Globus pallidus (tissue), 1 donor: ENCODE data around the gene PRKG1.
"Not testable (repeated sequence)": the region's sequence is repeated elsewhere in the genome, so short reads cannot be mapped to it uniquely, and the experiment has no call there.

Experiments used
- DNase-seq: peaks from one replicate; pipeline ENCODE4 v3.0.0-alpha.2; 2015; ENCODE audit warnings: low spot score

The PRKG1 gene

DNA sequence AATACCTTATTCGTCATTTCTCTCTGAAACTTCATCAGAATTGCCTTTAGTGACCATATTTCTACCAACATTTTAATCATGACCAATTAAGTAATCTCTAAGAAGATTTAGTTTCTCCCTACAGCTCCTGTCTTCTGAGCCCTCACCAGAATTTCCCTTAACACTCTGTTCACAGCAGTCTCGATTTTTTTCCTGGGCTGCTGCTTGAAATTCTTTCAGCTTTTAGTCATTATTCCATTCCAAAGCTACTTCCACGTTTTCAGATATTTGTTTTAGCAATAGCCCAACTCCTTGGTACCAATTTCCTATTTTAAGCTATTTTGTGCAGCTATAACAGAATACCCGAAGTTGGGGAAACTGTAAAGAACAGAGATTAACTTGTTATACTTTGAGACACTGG is 1047.4 kb downstream of the PRKG1 start:
- no peak for DNase-seq

GRCh38 chr10:52128056-52128683 is 1053.9 kb downstream of the PRKG1 start:
- no peak for DNase-seq

GRCh38 chr10:52129410-52130178 is 1055.3 kb downstream of the PRKG1 start:
- DNase-seq: no peak

GRCh38 chr10:52135101-52135500 is 1060.8 kb downstream of the PRKG1 start:
- DNase-seq: no peak

DNA sequence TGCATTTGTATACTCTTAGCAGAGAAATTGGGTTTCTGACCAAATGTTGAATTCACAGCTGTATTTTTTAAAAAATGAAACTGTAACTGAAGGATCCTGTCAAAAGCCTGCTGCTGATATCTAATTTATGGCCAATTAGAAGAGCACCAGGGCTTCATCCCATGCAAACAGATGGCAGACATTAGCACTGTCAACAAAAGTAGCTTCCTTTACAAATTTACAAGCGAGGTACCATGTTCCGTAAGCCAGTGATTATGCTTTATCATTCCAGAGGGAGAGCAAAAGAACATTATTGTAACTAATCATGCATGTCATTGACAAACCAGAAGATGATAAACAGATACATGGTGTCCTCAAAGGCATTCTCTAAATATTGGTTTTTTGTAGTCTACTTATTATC is 1062.6 kb downstream of the PRKG1 start:
- DNase-seq: no peak

GRCh38 chr10:52143338-52143737 is 1069.1 kb downstream of the PRKG1 start:
- DNase-seq: no peak

GRCh38 chr10:52145636-52146035 is 1071.3 kb downstream of the PRKG1 start:
- no peak for DNase-seq

- no peak for DNase-seq
These were observed 1072.5 kb downstream of the PRKG1 start for GRCh38 chr10:52146766-52147165.

GRCh38 chr10:52170776-52171175 is 1096.5 kb downstream of the PRKG1 start:
- no peak for DNase-seq

- DNase-seq: no peak
These were observed 1098.3 kb downstream of the PRKG1 start for GRCh38 chr10:52172581-52172980.

GRCh38 chr10:52185256-52185655 is 1111.0 kb downstream of the PRKG1 start:
- DNase-seq: no peak

DNA sequence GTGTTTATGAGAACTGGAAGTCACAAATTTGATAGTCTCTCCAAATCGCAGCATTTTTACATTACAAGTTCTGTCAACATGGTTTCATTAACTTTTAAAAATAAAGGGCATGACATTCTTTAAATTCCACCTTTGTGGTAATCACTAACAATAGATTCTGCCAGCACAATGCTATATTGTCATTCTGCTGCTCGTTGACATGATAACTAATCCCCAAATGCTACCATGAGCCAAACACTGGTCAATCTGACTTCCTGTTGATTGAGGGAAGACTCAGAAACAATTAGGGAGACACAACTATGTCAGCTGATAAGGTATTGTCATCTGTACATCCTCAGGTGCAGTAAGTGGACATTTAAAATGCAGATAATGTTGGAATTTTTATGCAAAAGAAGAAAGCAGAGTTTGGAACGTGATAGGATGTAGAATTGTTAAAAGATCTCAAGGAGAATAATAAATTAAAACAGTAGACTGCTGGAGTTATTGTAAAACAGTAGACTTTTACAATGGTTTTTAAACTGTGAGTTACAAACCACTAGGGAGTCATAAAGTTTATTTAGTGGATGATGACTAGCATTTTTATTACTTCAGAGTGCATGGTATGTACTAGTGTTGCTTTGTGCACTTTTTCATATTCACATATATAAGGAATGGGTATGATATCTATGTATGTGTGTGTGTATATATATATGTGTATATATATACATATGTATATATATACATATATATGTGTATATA is 1113.4 kb downstream of the PRKG1 start:
- no peak for DNase-seq

DNA sequence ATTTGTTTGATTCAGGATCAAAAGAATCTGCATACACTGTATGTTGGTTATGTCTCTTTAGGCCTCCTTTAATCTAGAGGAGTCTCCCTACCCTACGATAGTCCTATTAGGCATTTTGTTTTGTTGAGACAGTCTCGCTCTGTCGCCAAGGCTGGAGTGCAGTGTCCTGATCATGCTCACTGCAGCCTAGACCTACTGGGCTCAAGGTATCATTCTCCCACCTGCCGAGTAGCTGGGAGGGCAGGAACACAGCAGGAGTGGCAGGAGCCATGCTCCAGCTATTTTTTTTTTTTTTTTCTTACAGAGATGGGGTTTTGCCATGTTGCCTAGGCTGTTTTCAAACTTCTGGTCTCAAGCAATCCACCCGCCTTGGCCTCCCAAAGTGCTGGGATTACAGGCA is 1116.8 kb downstream of the PRKG1 start:
- no peak for DNase-seq

- DNase-seq: no peak
These were observed 1119.9 kb downstream of the PRKG1 start for GRCh38 chr10:52194191-52194590.

DNA sequence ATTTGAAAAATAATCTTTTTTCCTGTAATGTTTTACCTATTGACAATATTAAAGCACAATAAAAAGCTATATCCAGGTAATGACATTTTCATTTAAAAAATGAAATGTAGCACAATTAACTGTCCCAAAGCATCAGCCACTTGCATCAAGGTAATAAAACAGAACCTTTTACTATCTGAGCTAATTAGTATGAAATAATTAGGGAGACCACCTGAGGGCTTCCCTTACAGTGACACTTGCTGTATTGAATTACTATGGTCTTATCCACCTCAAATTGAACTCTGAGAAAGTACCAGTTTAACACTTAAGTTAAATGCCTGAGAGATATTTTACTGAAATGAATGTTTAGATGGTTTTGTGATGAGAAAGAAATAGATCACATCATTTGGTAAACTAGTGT is 1120.4 kb downstream of the PRKG1 start:
- DNase-seq: no peak

- no peak for DNase-seq
These were observed 1122.8 kb downstream of the PRKG1 start for GRCh38 chr10:52197098-52197497.

DNA sequence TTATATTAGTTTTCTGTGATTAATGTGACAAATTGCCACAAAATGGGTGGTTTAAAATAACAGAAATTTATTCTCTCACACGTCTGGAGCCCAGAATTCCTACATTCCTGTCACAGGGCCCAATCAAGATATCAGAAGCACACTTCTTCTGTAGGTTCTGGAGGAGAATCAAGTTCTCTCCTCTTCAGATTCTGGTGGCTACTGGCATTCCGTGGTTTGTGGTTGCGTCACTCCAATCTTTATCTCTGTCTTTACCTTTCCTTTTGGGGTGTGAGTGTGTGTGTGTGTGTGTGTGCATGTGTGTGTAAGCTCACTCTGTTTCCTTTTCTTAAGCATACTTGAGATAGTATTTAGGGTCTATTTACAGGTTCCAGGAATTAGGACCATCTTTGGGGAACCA is 1124.3 kb downstream of the PRKG1 start:
- no peak for DNase-seq

- DNase-seq: not testable (repeated sequence)
These were observed 1130.6 kb downstream of the PRKG1 start for GRCh38 chr10:52204906-52205305.

GRCh38 chr10:52208365-52208764 is 1134.1 kb downstream of the PRKG1 start:
- DNase-seq: no peak

- DNase-seq: no peak
These were observed 1135.9 kb downstream of the PRKG1 start for GRCh38 chr10:52210161-52210560.

- no peak for DNase-seq
These were observed 1137.8 kb downstream of the PRKG1 start for GRCh38 chr10:52212062-52212461.

- no peak for DNase-seq
These were observed 1138.5 kb downstream of the PRKG1 start for GRCh38 chr10:52212802-52213201.

DNA sequence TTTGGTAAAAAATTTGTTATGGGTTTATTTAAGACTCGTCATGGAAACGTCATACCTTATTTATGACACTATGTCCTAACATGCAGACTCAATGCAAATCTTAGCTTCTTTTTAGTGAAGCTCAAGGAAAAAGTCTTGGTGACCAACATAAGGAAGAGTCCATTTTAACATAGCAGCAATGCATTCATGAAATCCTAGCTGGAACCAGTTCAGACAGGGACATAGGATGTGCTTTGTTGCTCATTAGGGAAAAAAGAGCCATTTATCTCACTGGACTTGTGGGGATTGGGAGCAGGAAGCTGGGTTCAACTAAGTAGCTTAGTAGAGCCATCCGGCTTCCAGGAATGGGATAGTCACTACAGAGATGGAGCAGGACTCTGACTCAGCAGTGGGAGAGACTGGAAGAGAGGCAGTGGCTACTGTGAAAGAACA is 1139.0 kb downstream of the PRKG1 start:
- DNase-seq: peak; percentile 3
